Measurements from ENCODE around the gene LHFPL2. TPM values are rescaled to one million over a fixed set of nuclear protein-coding genes. Genes with fewer than 3 reads are reported as not detected.

The LHFPL2 gene
- total RNA-seq, 1 experiment from 2014 or later = 49.7 TPM

DNA sequence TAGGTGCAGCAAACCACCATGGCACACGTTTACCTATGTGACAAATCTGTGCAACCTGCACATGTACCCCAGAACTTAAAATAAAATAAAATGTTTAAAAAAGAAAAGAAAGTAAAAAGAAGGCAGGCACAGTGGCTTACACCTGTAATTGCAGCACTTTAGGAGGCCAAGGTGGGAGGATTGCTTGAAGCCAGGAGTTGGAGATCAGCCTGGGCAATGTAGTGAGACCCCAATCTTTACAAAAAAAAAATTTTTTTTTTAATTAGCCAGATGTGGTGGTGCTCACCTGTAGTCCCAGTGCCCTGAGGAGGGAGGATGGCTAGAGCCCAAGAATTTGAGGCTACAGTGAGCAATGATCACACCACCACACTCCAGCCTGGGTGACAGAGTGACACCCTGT, 12.5 kb upstream of the LHFPL2 start:
- TF ChIP-seq CTCF (IDR thresholded peaks at IDR 0.05; ENCODE audit: insufficient read depth in 1 of 2, low read depth in 1 of 2, low read length in 1 of 2, severe bottlenecking in 1 of 2, unreplicated experiment in 1 of 2) = no peak
- no peaks in the 10 kb centered on the region for H3K36me3 Mint-ChIP-seq (ENCODE audit: insufficient read depth, unreplicated experiment)
- POLR2A ChIA-PET = no interaction called here
- H3K9me3 Mint-ChIP-seq (ENCODE audit: unreplicated experiment) = no peaks in the 10 kb centered on the region
- CTCF ChIA-PET = no interaction called here
- Histone ChIP-seq H3K36me3 (ENCODE audit: control insufficient read depth, insufficient read depth, low read length) (no peaks in the 10 kb centered on the region), H3K4me3 (ENCODE audit: low read depth, low read length) (no peak overlapping the region), H3K9me3 (no peaks in the 10 kb centered on the region), H3K4me1 (peaks cover 17% of the 10 kb centered on the region), H3K27me3 (replicated peaks; ENCODE audit: control insufficient read depth, insufficient read depth, low read length) (no peaks in the 10 kb centered on the region)
- no peaks in the 10 kb centered on the region for H3K27me3 Mint-ChIP-seq (ENCODE audit: insufficient read depth, unreplicated experiment)
- no peak overlapping the region for H3K27ac Mint-ChIP-seq (ENCODE audit: unreplicated experiment)
- H3K4me1 Mint-ChIP-seq (ENCODE audit: low read depth, unreplicated experiment) = peaks cover under 1% of the 10 kb centered on the region
- no TSS peak for BruUV-seq (replicated peaks)
- intact Hi-C loops (cut with micrococcal nuclease; ENCODE audit: unreplicated experiment) = no loop called here
- no peak for DNase-seq
- H3K4me3 Mint-ChIP-seq (ENCODE audit: unreplicated experiment) = no peak overlapping the region

DNA sequence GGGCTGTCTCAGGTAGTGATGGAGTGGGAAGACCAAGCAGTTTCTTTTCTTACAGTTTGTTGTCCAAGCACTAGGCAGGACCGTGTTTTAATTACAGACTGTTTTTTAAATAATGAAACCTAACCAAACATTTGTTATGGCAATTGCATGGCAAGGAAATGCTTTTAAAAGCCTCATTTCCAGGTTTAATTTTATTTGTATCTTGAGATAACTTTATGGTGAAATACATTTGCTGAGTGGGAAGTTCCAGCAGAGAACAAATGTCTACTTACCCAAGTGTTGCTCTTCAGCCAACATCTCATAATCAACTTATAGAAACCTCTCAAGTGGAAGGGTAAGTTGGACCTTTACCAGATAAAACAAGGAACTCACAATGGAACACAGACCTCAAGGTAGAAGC, 11.8 kb upstream of the LHFPL2 start:
- BruUV-seq (replicated peaks) = no TSS peak
- Histone ChIP-seq H3K9me3 (no peaks in the 10 kb centered on the region), H3K4me3 (ENCODE audit: low read depth, low read length) (no peak overlapping the region), H3K4me1 (peaks cover 11% of the 10 kb centered on the region), H3K27me3 (replicated peaks; ENCODE audit: control insufficient read depth, insufficient read depth, low read length) (no peaks in the 10 kb centered on the region), H3K36me3 (ENCODE audit: control insufficient read depth, insufficient read depth, low read length) (no peaks in the 10 kb centered on the region)
- no peak overlapping the region for H3K4me3 Mint-ChIP-seq (ENCODE audit: unreplicated experiment)
- ChIA-PET POLR2A (no interaction called here), CTCF (no interaction called here)
- intact Hi-C loops (cut with micrococcal nuclease; ENCODE audit: unreplicated experiment) = no loop called here
- no peak for DNase-seq
- no peaks in the 10 kb centered on the region for H3K36me3 Mint-ChIP-seq (ENCODE audit: insufficient read depth, unreplicated experiment)
- no peaks in the 10 kb centered on the region for H3K27me3 Mint-ChIP-seq (ENCODE audit: insufficient read depth, unreplicated experiment)
- H3K27ac Mint-ChIP-seq (ENCODE audit: unreplicated experiment) = no peak overlapping the region
- no peak for TF ChIP-seq CTCF (IDR thresholded peaks at IDR 0.05; ENCODE audit: insufficient read depth in 1 of 2, low read depth in 1 of 2, low read length in 1 of 2, severe bottlenecking in 1 of 2, unreplicated experiment in 1 of 2)
- no peaks in the 10 kb centered on the region for H3K9me3 Mint-ChIP-seq (ENCODE audit: unreplicated experiment)
- H3K4me1 Mint-ChIP-seq (ENCODE audit: low read depth, unreplicated experiment) = no peaks in the 10 kb centered on the region

- POLR2A ChIA-PET = no interaction called here
Observed at GRCh38 chr5:78659714-78660113, 11.1 kb upstream of the LHFPL2 start.

More at GRCh38 chr5:78659714-78660113, 11.1 kb upstream of the LHFPL2 start:
- DNase-seq = no peak
- intact Hi-C loops (cut with micrococcal nuclease; ENCODE audit: unreplicated experiment) = no loop called here
- Histone ChIP-seq H3K4me1 (peaks cover 11% of the 10 kb centered on the region), H3K9me3 (no peaks in the 10 kb centered on the region), H3K27me3 (replicated peaks; ENCODE audit: control insufficient read depth, insufficient read depth, low read length) (no peaks in the 10 kb centered on the region), H3K36me3 (ENCODE audit: control insufficient read depth, insufficient read depth, low read length) (no peaks in the 10 kb centered on the region), H3K4me3 (ENCODE audit: low read depth, low read length) (no peak overlapping the region)
- TF ChIP-seq CTCF (IDR thresholded peaks at IDR 0.05; ENCODE audit: insufficient read depth in 1 of 2, low read depth in 1 of 2, low read length in 1 of 2, severe bottlenecking in 1 of 2, unreplicated experiment in 1 of 2) = no peak
- BruUV-seq (replicated peaks) = no TSS peak
- H3K9me3 Mint-ChIP-seq (ENCODE audit: unreplicated experiment) = no peaks in the 10 kb centered on the region
- H3K4me3 Mint-ChIP-seq (ENCODE audit: unreplicated experiment) = no peak overlapping the region
- CTCF ChIA-PET = no interaction called here
- no peaks in the 10 kb centered on the region for H3K27me3 Mint-ChIP-seq (ENCODE audit: insufficient read depth, unreplicated experiment)
- no peaks in the 10 kb centered on the region for H3K4me1 Mint-ChIP-seq (ENCODE audit: low read depth, unreplicated experiment)
- no peak overlapping the region for H3K27ac Mint-ChIP-seq (ENCODE audit: unreplicated experiment)
- no peaks in the 10 kb centered on the region for H3K36me3 Mint-ChIP-seq (ENCODE audit: insufficient read depth, unreplicated experiment)

Data from Caco-2 (cell line).